GM12874 (cell line): ENCODE measurements around the gene SMPD3.

Experiments used
- TF ChIP-seq, protein P1 (sequence below): IDR thresholded peaks from 2 replicates; pipeline ENCODE4 v1.5.1; 2011; ENCODE audit warnings: low read depth, mild to moderate bottlenecking, control low read depth, low read length, moderate library complexity; ENCODE audit not compliant: insufficient read depth

SMPD3 gene

DNA sequence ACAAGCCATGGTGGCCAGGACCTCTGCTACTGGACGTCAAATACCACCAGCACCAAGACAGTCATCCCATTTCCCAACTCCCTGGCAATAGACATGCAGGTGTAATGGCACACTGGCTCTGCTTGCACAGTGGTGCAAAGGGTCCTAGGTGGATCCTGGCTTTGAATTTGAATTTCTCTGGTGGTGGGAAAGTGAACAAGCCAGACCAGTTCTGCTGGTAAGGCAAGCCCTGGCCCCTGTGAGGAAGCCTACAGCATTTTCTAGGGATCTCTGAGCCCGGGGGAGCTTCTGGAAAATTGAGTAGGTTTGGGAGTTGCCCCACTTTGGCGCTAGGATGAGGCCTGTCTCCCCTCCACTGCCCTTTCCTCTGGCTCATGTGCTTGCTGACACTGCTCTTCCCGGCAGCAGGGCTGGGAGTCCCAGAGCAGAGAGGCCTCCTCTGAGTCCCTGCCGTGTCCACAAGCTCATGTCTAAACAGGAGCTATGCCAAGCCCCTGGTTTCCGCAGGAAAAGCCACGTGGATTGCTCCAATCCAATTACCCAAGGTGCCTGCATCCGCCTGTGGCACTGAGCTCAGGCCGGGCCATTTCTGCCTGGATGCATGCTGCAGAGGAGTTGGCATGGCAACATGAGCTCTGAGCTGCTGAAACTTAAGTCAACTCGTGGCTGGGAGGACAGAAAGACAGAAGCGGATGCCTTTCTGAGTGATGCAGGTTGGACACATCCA lies 70.5 kb downstream of the SMPD3 start:
- TF ChIP-seq, protein P1, sequence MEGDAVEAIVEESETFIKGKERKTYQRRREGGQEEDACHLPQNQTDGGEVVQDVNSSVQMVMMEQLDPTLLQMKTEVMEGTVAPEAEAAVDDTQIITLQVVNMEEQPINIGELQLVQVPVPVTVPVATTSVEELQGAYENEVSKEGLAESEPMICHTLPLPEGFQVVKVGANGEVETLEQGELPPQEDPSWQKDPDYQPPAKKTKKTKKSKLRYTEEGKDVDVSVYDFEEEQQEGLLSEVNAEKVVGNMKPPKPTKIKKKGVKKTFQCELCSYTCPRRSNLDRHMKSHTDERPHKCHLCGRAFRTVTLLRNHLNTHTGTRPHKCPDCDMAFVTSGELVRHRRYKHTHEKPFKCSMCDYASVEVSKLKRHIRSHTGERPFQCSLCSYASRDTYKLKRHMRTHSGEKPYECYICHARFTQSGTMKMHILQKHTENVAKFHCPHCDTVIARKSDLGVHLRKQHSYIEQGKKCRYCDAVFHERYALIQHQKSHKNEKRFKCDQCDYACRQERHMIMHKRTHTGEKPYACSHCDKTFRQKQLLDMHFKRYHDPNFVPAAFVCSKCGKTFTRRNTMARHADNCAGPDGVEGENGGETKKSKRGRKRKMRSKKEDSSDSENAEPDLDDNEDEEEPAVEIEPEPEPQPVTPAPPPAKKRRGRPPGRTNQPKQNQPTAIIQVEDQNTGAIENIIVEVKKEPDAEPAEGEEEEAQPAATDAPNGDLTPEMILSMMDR = no peak

DNA sequence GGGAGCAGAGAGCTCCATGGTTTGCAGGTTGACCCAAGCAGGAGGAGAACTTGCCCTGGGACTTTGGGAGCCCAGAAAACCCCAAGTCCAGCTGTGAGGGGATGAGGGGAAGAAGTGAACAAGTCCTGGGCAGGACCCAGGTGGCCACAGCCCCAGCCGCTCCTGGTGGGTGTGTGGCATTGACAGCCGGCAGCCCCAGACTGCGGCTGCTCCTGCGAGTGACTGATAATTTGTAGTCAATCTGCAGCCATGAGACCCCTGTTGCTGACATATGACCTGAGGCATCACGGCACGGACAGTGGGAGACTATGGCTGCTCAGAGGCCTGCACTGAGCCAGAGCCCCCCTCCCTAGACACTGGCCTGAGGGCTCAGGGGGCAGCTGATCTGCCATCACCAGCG lies 71.1 kb downstream of the SMPD3 start:
- TF ChIP-seq, protein P1 = no peak

DNA sequence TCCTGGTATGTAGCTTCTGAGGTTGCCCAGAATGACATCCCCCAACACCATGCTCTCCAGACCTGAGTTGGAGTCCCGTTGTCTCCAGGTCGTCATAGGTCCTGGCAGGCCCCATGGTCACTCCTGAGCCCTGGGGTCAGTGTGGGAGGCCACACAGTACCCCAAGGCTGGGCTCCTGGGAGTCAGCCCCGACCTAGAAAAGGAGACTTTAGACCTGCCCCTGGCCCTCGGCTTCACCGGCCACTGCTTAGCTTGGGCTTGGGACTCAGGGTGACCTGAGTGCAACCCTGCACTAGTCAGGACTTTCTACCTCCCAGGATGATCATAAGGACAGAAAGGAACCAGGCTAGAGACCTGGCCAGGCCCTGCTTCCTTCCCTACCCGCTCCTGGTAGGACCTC lies 71.7 kb downstream of the SMPD3 start:
- TF ChIP-seq, protein P1 = no peak

DNA sequence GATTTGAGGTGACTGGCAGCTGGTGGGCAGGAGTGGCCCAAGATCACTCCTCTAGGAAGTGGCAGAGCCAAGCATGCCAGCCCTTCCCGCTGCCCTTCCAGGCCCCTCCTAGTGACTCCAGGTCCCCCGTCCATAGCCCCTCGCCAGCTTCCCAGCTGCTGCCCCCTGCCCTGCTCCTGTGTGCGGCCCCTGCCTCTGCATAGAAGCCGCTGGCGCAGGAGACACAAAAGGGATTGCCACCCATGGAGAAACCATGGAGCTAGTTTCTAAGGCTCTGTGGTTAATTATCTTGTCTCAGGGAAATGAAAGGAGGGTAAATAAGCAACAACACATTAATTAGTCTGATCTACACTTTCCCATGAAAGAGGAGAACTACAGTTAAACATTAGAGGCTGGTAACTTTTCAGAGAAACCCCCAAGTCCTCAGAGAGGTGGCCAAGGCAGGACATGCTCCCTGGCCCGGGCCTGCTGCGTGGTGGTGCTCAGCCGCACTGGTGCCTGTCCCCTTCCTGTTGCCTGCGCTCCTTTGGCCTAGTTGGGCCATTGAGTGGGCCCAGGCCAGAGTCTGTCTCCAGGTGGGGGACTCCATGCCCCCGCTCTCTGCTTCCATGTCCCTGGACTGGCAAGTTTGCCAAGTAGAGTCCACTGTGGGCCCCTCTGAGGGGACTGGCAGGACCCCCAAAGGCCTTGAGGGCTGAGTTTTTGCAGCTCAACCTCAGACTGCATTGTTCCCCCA lies 72.3 kb downstream of the SMPD3 start:
- TF ChIP-seq, protein P1 = no peak

DNA sequence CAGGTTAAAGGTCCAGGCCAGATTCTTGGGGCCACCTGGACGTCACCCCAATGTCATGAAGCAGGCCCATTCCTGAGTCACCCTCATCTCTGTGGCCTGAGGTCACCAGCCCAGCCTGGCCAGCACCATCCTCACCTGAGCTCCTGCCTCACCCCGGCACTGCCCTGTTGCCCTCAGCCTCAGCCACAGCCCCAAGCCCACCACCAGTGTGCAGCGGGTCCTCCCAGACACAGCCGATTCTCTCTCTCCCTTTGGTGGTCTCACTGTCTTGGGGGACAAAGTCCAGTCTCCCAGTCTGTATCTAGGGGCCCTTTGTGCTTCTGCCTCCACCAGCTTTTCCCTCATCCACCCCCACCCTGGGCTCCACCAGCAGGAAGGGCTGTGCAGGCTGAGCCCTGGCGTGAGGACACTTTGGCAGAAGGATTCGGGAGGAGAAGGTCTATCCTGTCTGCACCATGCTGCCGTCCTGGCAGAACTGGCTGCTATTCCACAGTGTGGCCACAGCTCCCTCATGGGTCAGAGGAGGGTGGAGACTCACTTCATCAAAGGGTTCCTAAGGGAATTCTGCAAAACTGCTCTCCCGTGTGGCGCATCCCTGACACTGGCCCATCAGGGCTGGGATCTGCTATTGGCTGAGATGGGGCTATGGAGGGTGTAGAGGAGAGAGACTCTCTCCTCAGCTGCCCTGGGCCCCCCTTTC lies 73.2 kb downstream of the SMPD3 start:
- TF ChIP-seq, protein P1 = no peak

DNA sequence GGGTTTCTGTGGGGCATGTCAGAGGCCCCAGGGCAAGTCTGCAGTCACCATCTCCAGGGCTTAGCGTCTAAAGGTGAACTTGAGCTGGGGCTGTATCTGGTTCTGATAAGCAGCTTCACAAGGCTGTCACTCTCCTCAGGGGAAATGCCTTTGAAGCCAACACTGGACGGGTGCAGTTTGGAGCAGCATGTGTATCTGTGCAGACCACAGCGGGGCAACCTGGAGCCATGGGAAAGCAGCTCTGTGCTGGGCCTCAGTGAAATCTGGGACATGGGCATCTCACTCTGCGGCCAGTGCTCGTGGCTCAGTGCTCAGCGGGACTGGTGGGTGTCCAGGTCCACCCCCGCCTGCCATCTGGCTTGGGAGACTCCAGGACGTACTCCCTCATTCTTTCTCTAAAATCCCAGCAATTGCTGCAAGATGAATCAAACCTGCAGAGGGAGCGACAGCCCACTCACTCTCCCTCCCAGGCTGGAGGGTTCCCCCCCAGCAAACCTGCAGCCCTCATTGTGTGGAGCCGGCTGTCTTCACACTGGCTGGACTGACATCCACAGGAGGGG lies 74.0 kb downstream of the SMPD3 start:
- TF ChIP-seq, protein P1 = no peak
